GM12878 (cell line): Measurements from ENCODE around the gene TMED10. TPM values are rescaled to one million over a fixed set of nuclear protein-coding genes. Genes with fewer than 3 reads are reported as not detected.

Source experiments
- BRCA1 ChIP-seq: IDR thresholded peaks from 2 replicates; pipeline ENCODE4 v1.6.1; 2011; ENCODE audit warnings: low read depth, low read length, improper control_type of control experiment
- CBFB ChIP-seq: IDR thresholded peaks from 2 replicates; pipeline ENCODE4 v1.6.1; 2016; ENCODE audit warnings: antibody characterized with exemption, low read depth
- CBX5 ChIP-seq: sonication (generic); IDR thresholded peaks from 2 replicates; pipeline ENCODE4 v1.6.1; 2016; ENCODE audit warnings: low read depth, moderate library complexity, mild to moderate bottlenecking, inconsistent platforms
- EED ChIP-seq: sonication (generic); IDR thresholded peaks from 2 replicates; pipeline ENCODE4 v1.6.1; 2016; ENCODE audit warnings: antibody characterized with exemption, low read depth
- ESRRA ChIP-seq: IDR thresholded peaks from 2 replicates; pipeline ENCODE4 v1.6.1; 2012; ENCODE audit warnings: mild to moderate bottlenecking, low read length, improper control_type of control experiment
- FOS ChIP-seq: IDR thresholded peaks from 3 replicates; pipeline ENCODE4 v1.6.1; 2011; ENCODE audit warnings: borderline replicate concordance; ENCODE audit not compliant: insufficient read length; ENCODE audit errors: extremely low read depth
- JUNB ChIP-seq: IDR thresholded peaks from 2 replicates; pipeline ENCODE4 v1.6.1; 2016; ENCODE audit warnings: antibody characterized with exemption, mild to moderate bottlenecking
- MEF2A ChIP-seq: IDR thresholded peaks from 2 replicates; pipeline ENCODE4 v1.6.1; 2011; ENCODE audit warnings: low read depth, mild to moderate bottlenecking, low read length, moderate library complexity; ENCODE audit not compliant: insufficient read depth
- NFIC ChIP-seq: IDR thresholded peaks from 2 replicates; pipeline ENCODE4 v1.6.1; 2012; ENCODE audit warnings: low read depth, mild to moderate bottlenecking, inconsistent platforms, low read length, moderate library complexity
- SREBF1 ChIP-seq: IDR thresholded peaks from 2 replicates; pipeline ENCODE4 v1.6.1; 2012; ENCODE audit warnings: mild to moderate bottlenecking, low read length
- SREBF2 ChIP-seq: IDR thresholded peaks from 2 replicates; pipeline ENCODE4 v1.6.1; 2012; ENCODE audit warnings: mild to moderate bottlenecking, low read length
- TCF12 ChIP-seq: IDR thresholded peaks from 2 replicates; pipeline ENCODE4 v1.6.1; 2011; ENCODE audit warnings: low read depth, mild to moderate bottlenecking, low read length
- YY1 ChIP-seq: IDR thresholded peaks from 2 replicates; pipeline ENCODE4 v1.6.1; 2011; ENCODE audit warnings: low read depth, mild to moderate bottlenecking, low read length
- ZBED1 ChIP-seq: IDR thresholded peaks from 2 replicates; pipeline ENCODE4 v1.6.1; 2016; ENCODE audit warnings: borderline replicate concordance
- ZNF217 ChIP-seq: fragments of 450-650 bp; IDR thresholded peaks from 2 replicates; pipeline ENCODE4 v1.6.1; 2017; ENCODE audit warnings: antibody characterized with exemption, mild to moderate bottlenecking
- ZNF24 ChIP-seq: fragments of 450-650 bp; IDR thresholded peaks from 2 replicates; pipeline ENCODE4 v1.6.1; 2017; ENCODE audit warnings: antibody characterized with exemption, mild to moderate bottlenecking
- polyA plus RNA-seq, 11 experiments: library from polyadenylated mRNA; depleted of rRNA in 4 of 11; unstranded in 6 of 11; stranded (reverse) in 5 of 11; fragments of >200 nt; fragmentation: Nextera tagmentation in 4 of 11; fragmentation: Illumina TruSeq in 1 of 11; extraction: Ambion mirVana in 4 of 11; extraction: Trizol in 1 of 11; gene quantifications; 1 replicate in 1 of 11; 2 replicates in 10 of 11; pipeline versions ENCODE4 v1.2.1 to v1.2.3, GENCODE V29; 2011 to 2016; ENCODE audit warnings: inconsistent platforms in 2 of 11, missing spikeins in 2 of 11, low read depth in 1 of 11
- total RNA-seq, 4 experiments: library from RNA; depleted of rRNA in 3 of 4; stranded (reverse); fragments of >200 nt in 3 of 4; fragmentation: Illumina TruSeq in 1 of 4; extraction: Trizol in 1 of 4; gene quantifications; 2 replicates each; pipeline versions ENCODE4 v1.2.1 to v1.2.3, GENCODE V29; 2013 to 2021
- TF ChIP-seq, protein P1 (sequence below): IDR thresholded peaks from 2 replicates; pipeline ENCODE4 v1.6.1; 2012; ENCODE audit warnings: low read length, inconsistent platforms
- TF ChIP-seq, protein P2 (sequence below): fragments of 450-650 bp; IDR thresholded peaks from 2 replicates; pipeline ENCODE4 v1.6.1; 2016; ENCODE audit warnings: mild to moderate bottlenecking, moderate library complexity, borderline replicate concordance
- TF ChIP-seq, protein P3 (sequence below): IDR thresholded peaks from 2 replicates; pipeline ENCODE4 v1.6.1; 2012; ENCODE audit warnings: improper control_type of control experiment, low read depth, low read length; ENCODE audit not compliant: insufficient replicate concordance
- TF ChIP-seq, protein P4 (sequence below): fragments of 450-650 bp; IDR thresholded peaks from 2 replicates; pipeline ENCODE4 v1.6.1; 2017; ENCODE audit warnings: low read depth, mild to moderate bottlenecking, moderate library complexity

TMED10 gene
- total and polyA plus RNA-seq, 10 of the 15 experiments (the other 5 are each of a cell fraction or from before 2014, with no cell fraction given): 99.8 to 270 (median 180) TPM

DNA sequence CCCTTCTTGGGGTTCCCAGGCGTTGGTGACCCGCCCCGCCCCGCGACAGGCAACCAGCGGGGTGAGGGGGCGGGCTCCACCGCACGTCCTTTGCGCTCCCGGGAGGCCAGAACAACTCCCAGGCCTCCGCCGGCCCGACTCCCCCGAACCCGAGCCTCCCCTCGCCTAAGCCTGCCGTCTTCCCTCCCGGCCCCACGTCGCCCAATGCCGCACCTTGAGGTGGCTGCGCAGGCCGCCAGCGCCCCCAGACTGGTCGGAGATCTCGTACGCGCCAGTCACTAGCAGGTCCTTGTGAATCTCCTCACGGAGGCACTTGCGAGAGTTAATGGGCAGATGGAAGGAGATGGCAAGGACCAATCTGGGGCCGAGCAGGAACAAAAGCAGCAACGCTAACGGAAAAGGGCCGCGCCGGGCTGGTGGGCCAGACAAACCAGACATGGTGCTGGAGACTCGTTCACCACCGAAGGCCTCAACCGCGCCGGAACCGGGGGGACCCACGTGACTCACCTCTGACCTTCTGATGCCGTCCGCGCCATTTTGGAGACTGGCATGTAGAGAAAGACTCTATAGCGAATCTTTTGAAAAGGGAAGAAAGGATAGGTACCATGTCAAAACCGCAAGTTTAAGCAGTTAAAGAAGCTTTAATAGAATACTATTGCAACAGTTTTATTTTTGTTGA is at the start of gene TMED10 (continued):
- peak; percentile 83 for TF ChIP-seq CBFB
- TF ChIP-seq, protein P1, sequence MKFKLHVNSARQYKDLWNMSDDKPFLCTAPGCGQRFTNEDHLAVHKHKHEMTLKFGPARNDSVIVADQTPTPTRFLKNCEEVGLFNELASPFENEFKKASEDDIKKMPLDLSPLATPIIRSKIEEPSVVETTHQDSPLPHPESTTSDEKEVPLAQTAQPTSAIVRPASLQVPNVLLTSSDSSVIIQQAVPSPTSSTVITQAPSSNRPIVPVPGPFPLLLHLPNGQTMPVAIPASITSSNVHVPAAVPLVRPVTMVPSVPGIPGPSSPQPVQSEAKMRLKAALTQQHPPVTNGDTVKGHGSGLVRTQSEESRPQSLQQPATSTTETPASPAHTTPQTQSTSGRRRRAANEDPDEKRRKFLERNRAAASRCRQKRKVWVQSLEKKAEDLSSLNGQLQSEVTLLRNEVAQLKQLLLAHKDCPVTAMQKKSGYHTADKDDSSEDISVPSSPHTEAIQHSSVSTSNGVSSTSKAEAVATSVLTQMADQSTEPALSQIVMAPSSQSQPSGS: no peak
- TF ChIP-seq SREBF1: peak; percentile 94
- TF ChIP-seq BRCA1: no peak
- no peak for TF ChIP-seq FOS
- peak; percentile 20; the same call in 1 of the 2 replicates for TF ChIP-seq NFIC
- TF ChIP-seq ZBED1: no peak
- TF ChIP-seq, protein P2, sequence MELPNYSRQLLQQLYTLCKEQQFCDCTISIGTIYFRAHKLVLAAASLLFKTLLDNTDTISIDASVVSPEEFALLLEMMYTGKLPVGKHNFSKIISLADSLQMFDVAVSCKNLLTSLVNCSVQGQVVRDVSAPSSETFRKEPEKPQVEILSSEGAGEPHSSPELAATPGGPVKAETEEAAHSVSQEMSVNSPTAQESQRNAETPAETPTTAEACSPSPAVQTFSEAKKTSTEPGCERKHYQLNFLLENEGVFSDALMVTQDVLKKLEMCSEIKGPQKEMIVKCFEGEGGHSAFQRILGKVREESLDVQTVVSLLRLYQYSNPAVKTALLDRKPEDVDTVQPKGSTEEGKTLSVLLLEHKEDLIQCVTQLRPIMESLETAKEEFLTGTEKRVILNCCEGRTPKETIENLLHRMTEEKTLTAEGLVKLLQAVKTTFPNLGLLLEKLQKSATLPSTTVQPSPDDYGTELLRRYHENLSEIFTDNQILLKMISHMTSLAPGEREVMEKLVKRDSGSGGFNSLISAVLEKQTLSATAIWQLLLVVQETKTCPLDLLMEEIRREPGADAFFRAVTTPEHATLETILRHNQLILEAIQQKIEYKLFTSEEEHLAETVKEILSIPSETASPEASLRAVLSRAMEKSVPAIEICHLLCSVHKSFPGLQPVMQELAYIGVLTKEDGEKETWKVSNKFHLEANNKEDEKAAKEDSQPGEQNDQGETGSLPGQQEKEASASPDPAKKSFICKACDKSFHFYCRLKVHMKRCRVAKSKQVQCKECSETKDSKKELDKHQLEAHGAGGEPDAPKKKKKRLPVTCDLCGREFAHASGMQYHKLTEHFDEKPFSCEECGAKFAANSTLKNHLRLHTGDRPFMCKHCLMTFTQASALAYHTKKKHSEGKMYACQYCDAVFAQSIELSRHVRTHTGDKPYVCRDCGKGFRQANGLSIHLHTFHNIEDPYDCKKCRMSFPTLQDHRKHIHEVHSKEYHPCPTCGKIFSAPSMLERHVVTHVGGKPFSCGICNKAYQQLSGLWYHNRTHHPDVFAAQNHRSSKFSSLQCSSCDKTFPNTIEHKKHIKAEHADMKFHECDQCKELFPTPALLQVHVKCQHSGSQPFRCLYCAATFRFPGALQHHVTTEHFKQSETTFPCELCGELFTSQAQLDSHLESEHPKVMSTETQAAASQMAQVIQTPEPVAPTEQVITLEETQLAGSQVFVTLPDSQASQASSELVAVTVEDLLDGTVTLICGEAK: peak; percentile 99
- TF ChIP-seq SREBF2: no peak
- TF ChIP-seq, protein P3, sequence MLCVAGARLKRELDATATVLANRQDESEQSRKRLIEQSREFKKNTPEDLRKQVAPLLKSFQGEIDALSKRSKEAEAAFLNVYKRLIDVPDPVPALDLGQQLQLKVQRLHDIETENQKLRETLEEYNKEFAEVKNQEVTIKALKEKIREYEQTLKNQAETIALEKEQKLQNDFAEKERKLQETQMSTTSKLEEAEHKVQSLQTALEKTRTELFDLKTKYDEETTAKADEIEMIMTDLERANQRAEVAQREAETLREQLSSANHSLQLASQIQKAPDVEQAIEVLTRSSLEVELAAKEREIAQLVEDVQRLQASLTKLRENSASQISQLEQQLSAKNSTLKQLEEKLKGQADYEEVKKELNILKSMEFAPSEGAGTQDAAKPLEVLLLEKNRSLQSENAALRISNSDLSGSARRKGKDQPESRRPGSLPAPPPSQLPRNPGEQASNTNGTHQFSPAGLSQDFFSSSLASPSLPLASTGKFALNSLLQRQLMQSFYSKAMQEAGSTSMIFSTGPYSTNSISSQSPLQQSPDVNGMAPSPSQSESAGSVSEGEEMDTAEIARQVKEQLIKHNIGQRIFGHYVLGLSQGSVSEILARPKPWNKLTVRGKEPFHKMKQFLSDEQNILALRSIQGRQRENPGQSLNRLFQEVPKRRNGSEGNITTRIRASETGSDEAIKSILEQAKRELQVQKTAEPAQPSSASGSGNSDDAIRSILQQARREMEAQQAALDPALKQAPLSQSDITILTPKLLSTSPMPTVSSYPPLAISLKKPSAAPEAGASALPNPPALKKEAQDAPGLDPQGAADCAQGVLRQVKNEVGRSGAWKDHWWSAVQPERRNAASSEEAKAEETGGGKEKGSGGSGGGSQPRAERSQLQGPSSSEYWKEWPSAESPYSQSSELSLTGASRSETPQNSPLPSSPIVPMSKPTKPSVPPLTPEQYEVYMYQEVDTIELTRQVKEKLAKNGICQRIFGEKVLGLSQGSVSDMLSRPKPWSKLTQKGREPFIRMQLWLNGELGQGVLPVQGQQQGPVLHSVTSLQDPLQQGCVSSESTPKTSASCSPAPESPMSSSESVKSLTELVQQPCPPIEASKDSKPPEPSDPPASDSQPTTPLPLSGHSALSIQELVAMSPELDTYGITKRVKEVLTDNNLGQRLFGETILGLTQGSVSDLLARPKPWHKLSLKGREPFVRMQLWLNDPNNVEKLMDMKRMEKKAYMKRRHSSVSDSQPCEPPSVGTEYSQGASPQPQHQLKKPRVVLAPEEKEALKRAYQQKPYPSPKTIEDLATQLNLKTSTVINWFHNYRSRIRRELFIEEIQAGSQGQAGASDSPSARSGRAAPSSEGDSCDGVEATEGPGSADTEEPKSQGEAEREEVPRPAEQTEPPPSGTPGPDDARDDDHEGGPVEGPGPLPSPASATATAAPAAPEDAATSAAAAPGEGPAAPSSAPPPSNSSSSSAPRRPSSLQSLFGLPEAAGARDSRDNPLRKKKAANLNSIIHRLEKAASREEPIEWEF: no peak
- TF ChIP-seq, protein P4, sequence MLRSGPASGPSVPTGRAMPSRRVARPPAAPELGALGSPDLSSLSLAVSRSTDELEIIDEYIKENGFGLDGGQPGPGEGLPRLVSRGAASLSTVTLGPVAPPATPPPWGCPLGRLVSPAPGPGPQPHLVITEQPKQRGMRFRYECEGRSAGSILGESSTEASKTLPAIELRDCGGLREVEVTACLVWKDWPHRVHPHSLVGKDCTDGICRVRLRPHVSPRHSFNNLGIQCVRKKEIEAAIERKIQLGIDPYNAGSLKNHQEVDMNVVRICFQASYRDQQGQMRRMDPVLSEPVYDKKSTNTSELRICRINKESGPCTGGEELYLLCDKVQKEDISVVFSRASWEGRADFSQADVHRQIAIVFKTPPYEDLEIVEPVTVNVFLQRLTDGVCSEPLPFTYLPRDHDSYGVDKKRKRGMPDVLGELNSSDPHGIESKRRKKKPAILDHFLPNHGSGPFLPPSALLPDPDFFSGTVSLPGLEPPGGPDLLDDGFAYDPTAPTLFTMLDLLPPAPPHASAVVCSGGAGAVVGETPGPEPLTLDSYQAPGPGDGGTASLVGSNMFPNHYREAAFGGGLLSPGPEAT: peak; percentile 82
- TF ChIP-seq CBX5: no peak
- peak; percentile 18; the same call in 1 of the 2 replicates for TF ChIP-seq EED
- no peak for TF ChIP-seq MEF2A
- no peak for TF ChIP-seq TCF12
- TF ChIP-seq ZNF217: no peak
- peak; percentile 99 for TF ChIP-seq YY1
- TF ChIP-seq ESRRA: no peak
- no peak for TF ChIP-seq JUNB
- TF ChIP-seq ZNF24: no peak
